Posterior vena cava (tissue), 2 donors: Measurements from ENCODE around the gene PNPLA1. TPM values are rescaled to one million over a fixed set of nuclear protein-coding genes. Genes with fewer than 3 reads are reported as not detected.

Experiments used
- DNase-seq: peaks from one replicate; pipeline ENCODE4 v3.0.0-alpha.2; 2020; ENCODE audit warnings: low spot score
- intact Hi-C, 2 donors: fragments of 100-400 bp; cut with DNase I; formaldehyde crosslinking; loops; one replicate each; pipeline versions ENCODE4 v1.14.1 to v1.14.2; 2022 to 2023
- total RNA-seq, 2 donors: library from RNA; stranded (reverse); fragmentation: NEBNext Ultra II Directional; extraction: Animal tissue kit (Norgen Biotek cat#: 25700); gene quantifications; one replicate each; pipeline ENCODE4 v1.2.1, GENCODE V29; 2021
- donor health status: DM: yes; HTN: yes; CAD: no.
- donor health status: DM: yes; HTN: yes; CAD: no.

PNPLA1 gene
- total RNA-seq, 2 donors from 2014 or later, result 0.14 to 0.19 TPM

GRCh38 chr6:36277946-36278470, 8.1 kb downstream of the PNPLA1 start:
- DNase-seq, result no peak
- intact Hi-C loops, result no loop called here

GRCh38 chr6:36280467-36280866, 10.6 kb downstream of the PNPLA1 start:
- intact Hi-C loops, result no loop called here
- DNase-seq, result no peak

- DNase-seq, result no peak
- intact Hi-C loops, result no loop called here
Measured at GRCh38 chr6:36280983-36281382, 11.1 kb downstream of the PNPLA1 start.

GRCh38 chr6:36283608-36284007, 13.7 kb downstream of the PNPLA1 start:
- no peak for DNase-seq
- intact Hi-C loops, result no loop called here

GRCh38 chr6:36284359-36284758, 14.5 kb downstream of the PNPLA1 start:
- intact Hi-C loops, result no loop called here
- DNase-seq, result no peak

- no peak for DNase-seq
- intact Hi-C loops, result no loop called here
Measured at GRCh38 chr6:36285187-36285671, 15.4 kb downstream of the PNPLA1 start.

- DNase-seq, result no peak
- intact Hi-C loops, result no loop called here
Measured at GRCh38 chr6:36285797-36286196, 15.9 kb downstream of the PNPLA1 start.

- DNase-seq, result no peak
- intact Hi-C loops, result no loop called here
Measured at GRCh38 chr6:36286858-36287257, 17.0 kb downstream of the PNPLA1 start.

GRCh38 chr6:36289281-36289878, 19.5 kb downstream of the PNPLA1 start:
- intact Hi-C loops, result no loop called here
- no peak for DNase-seq

GRCh38 chr6:36290668-36291620, 21.1 kb downstream of the PNPLA1 start:
- intact Hi-C loops, result no loop called here
- no peak for DNase-seq

- intact Hi-C loops, result no loop called here
- no peak for DNase-seq
Measured at GRCh38 chr6:36292170-36292569, 22.3 kb downstream of the PNPLA1 start.

- intact Hi-C loops, result no loop called here
- DNase-seq, result no peak
Measured at GRCh38 chr6:36296240-36296639, 26.4 kb downstream of the PNPLA1 start.

GRCh38 chr6:36297051-36297450, 27.2 kb downstream of the PNPLA1 start:
- DNase-seq, result no peak
- intact Hi-C loops, result no loop called here

GRCh38 chr6:36297511-36297910, 27.7 kb downstream of the PNPLA1 start:
- intact Hi-C loops, result no loop called here

GRCh38 chr6:36298027-36298426, 28.2 kb downstream of the PNPLA1 start:
- DNase-seq, result no peak
- intact Hi-C loops, result no loop called here

More at GRCh38 chr6:36297511-36297910, 27.7 kb downstream of the PNPLA1 start:
- no peak for DNase-seq

- intact Hi-C loops, result loop anchor here (5.0 to 10.0 kb wide), 2 partner anchors 56 to 64 kb away; no protein-coding TSS in a partner anchor
- peak; percentile 73 for DNase-seq
Measured at GRCh38 chr6:36301085-36301658, 31.3 kb downstream of the PNPLA1 start.

- peak; percentile 82 for DNase-seq
Measured at GRCh38 chr6:36301781-36302180, 31.9 kb downstream of the PNPLA1 start.

GRCh38 chr6:36302227-36302976, 32.5 kb downstream of the PNPLA1 start:
- intact Hi-C loops, result loop anchor here (5.0 to 10.0 kb wide), 2 partner anchors 55 to 62 kb away; no protein-coding TSS in a partner anchor
- peak; percentile 92 for DNase-seq

More at GRCh38 chr6:36301781-36302180, 31.9 kb downstream of the PNPLA1 start:
- intact Hi-C loops, result loop anchor here (5.0 to 10.0 kb wide), 2 partner anchors 56 to 63 kb away; no protein-coding TSS in a partner anchor

GRCh38 chr6:36305885-36306284, 36.0 kb downstream of the PNPLA1 start:
- intact Hi-C loops, result loop anchor here in 1 of 2 donors (10.0 kb wide), 1 partner anchor 59 kb away; no protein-coding TSS in a partner anchor
- DNase-seq, result peak; percentile 73
